BLaER1 treated with 17β-estradiol and CSF1 and Interleukin-3, amounts not matched to agents 10 nM and 100 nM (cell line): ENCODE measurements around the gene MMP23B.
A peak's percentile ranks its signal among the peaks of the same experiment; 100 is the strongest.

Experiments used
- H3K27ac ChIP-seq, 11 experiments: shearing (Covaris generic); formaldehyde crosslinking; 2 replicates each; pipeline ENCODE4 v1.8.1; 2022
- H3K27me3 ChIP-seq, 11 experiments: shearing (Covaris generic); formaldehyde crosslinking; 2 replicates each; pipeline ENCODE4 v1.8.1; 2022
- H3K36me3 ChIP-seq, 11 experiments: shearing (Covaris generic); formaldehyde crosslinking; 2 replicates each; pipeline ENCODE4 v1.8.1; 2022
- H3K4me1 ChIP-seq, 10 experiments: shearing (Covaris generic); formaldehyde crosslinking; 2 replicates each; pipeline ENCODE4 v1.8.1; 2022
- H3K4me2 ChIP-seq, 11 experiments: shearing (Covaris generic); formaldehyde crosslinking; 2 replicates each; pipeline ENCODE4 v1.8.1; 2022
- H3K4me3 ChIP-seq, 10 experiments: shearing (Covaris generic); formaldehyde crosslinking; 2 replicates each; pipeline ENCODE4 v1.8.1; 2022
- H3K9ac ChIP-seq, 11 experiments: shearing (Covaris generic); formaldehyde crosslinking; 2 replicates each; pipeline ENCODE4 v1.8.1; 2022
- H3K9me3 ChIP-seq, 11 experiments: shearing (Covaris generic); formaldehyde crosslinking; replicated peaks in 1 of 11; 2 replicates each; pipeline ENCODE4 v1.8.1; 2022
- H4K20me1 ChIP-seq, 11 experiments: shearing (Covaris generic); formaldehyde crosslinking; 2 replicates each; pipeline ENCODE4 v1.8.1; 2022
- Cebpa-rat ChIP-seq, 11 experiments: shearing (Covaris generic); IDR thresholded peaks; 2 replicates each; pipeline ENCODE4 v1.8.1; 2022

Gene MMP23B

GRCh38 chr1:1620433-1621139 lies 11.4 kb upstream of the MMP23B start:
- H3K4me3 ChIP-seq: no peak overlapping the region
- H3K36me3 ChIP-seq: peaks cover 0 to 28% (median 14%) of the 10 kb centered on the region in 11 experiments; a peak in 14 of 22 replicates
- H3K4me1 ChIP-seq: peaks cover 12 to 30% (median 17%) of the 10 kb centered on the region in 10 experiments
- H3K27ac ChIP-seq: no peak overlapping the region
- peaks cover 0 to 91% (median 55%) of the 10 kb centered on the region in 11 experiments; a peak in 18 of 22 replicates for H4K20me1 ChIP-seq
- no peak for TF ChIP-seq Cebpa-rat (IDR thresholded peaks at IDR 0.05)
- H3K9me3 ChIP-seq: no peaks in the 10 kb centered on the region
- H3K27me3 ChIP-seq: no peaks in the 10 kb centered on the region
- H3K9ac ChIP-seq: peak overlapping the region in 2 of 11 experiments; percentile 18 to 25; a peak in 3 of 22 replicates
- H3K4me2 ChIP-seq: 0 out of 22 replicates have a peak overlapping the region, but pooled peaks of 1 of the 11 experiments have one; percentile 5

- Histone ChIP-seq H3K36me3 (peaks cover 0 to 28% (median 14%) of the 10 kb centered on the region in 11 experiments; a peak in 14 of 22 replicates), H3K9ac (peak overlapping the region in 3 of 11 experiments; percentile 18 to 25 (median 23); a peak in 4 of 22 replicates), H4K20me1 (peaks cover 0 to 88% (median 52%) of the 10 kb centered on the region in 11 experiments; a peak in 18 of 22 replicates), H3K27me3 (no peaks in the 10 kb centered on the region), H3K4me1 (peaks cover 9 to 27% (median 14%) of the 10 kb centered on the region in 10 experiments), H3K9me3 (no peaks in the 10 kb centered on the region), H3K27ac (no peak overlapping the region), H3K4me3 (no peak overlapping the region), H3K4me2 (no peak overlapping the region)
- no peak for TF ChIP-seq Cebpa-rat (IDR thresholded peaks at IDR 0.05)
Observed at GRCh38 chr1:1621173-1622009, 10.6 kb upstream of the MMP23B start.

DNA sequence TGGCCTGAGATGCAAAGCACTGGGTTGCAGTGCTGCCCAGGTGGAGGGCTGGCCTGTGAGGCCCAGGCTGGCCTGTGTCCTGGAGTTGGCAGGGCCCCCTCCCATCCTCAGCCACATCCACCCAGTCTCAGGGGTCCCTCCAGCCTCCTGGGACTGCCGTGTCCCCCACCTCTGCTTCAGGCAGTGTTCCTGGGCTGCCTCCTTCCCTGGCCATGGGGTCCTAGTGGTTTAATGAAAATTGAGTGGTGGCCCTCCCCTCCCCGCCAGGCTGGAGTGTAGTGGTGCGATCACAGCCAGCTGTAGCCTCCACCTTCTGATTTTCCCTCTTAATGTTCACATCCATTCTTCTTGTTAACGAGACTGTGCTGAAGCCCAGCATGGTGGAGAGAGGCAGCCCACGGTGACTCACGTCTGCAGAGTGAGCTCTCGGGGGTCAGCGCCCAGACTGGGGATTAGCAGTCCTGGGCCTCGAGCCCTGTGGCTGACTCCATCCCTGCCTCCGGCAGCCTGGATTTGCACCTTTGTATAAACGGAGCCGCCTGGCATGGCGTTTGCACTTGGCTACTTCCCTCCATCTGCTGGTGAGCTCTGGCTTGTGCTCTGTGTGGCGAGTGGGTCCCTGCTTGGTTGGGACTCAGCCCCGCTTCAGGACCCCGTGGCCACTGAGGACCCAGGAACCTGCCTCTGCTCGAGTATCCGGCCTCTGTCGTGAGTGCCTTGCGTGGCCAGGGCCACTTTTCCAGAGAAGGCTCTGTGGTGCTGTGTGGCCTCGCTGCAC lies 9.8 kb upstream of the MMP23B start:
- H3K4me1 ChIP-seq: peaks cover 1 to 19% (median 5%) of the 10 kb centered on the region in 10 experiments; a peak in 17 of 20 replicates
- H3K27me3 ChIP-seq: no peaks in the 10 kb centered on the region
- H3K9ac ChIP-seq: peak overlapping the region in 2 of 11 experiments; percentile 9 to 23; a peak in 1 of 22 replicates
- TF ChIP-seq Cebpa-rat (IDR thresholded peaks at IDR 0.05): no peak
- H3K4me2 ChIP-seq: no peak overlapping the region
- no peak overlapping the region for H3K4me3 ChIP-seq
- peaks cover 0 to 85% (median 44%) of the 10 kb centered on the region in 11 experiments; a peak in 17 of 22 replicates for H4K20me1 ChIP-seq
- H3K27ac ChIP-seq: no peak overlapping the region
- H3K36me3 ChIP-seq: peaks cover 0 to 23% (median 14%) of the 10 kb centered on the region in 11 experiments; a peak in 14 of 22 replicates
- H3K9me3 ChIP-seq: no peaks in the 10 kb centered on the region

DNA sequence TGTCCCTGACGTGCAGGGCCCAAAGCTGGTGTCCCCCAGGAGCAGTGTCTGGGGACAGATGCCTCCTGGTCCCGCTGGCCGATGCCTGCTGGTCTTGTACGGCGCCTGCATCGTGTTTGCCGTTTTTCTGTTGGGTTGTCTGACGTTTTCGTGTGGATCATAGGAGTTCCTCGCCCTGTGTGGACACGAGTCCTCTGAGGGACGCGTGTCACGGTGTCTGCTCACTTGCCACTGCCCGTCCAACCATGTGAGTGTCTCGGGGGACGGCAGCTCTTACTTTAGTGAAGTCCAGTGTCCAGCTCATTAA lies 9.2 kb upstream of the MMP23B start:
- Histone ChIP-seq H4K20me1 (peaks cover 0 to 85% (median 40%) of the 10 kb centered on the region in 11 experiments; a peak in 16 of 22 replicates), H3K27me3 (no peaks in the 10 kb centered on the region), H3K36me3 (peaks cover 0 to 20% (median 11%) of the 10 kb centered on the region in 11 experiments; a peak in 14 of 22 replicates), H3K9ac (0 out of 22 replicates have a peak overlapping the region, but pooled peaks of 1 of the 11 experiments have one; percentile 9), H3K9me3 (no peaks in the 10 kb centered on the region), H3K4me3 (no peak overlapping the region), H3K27ac (no peak overlapping the region), H3K4me2 (no peak overlapping the region), H3K4me1 (peaks cover 0 to 16% (median under 1%) of the 10 kb centered on the region in 10 experiments; a peak in 9 of 20 replicates)
- TF ChIP-seq Cebpa-rat (IDR thresholded peaks at IDR 0.05): no peak

DNA sequence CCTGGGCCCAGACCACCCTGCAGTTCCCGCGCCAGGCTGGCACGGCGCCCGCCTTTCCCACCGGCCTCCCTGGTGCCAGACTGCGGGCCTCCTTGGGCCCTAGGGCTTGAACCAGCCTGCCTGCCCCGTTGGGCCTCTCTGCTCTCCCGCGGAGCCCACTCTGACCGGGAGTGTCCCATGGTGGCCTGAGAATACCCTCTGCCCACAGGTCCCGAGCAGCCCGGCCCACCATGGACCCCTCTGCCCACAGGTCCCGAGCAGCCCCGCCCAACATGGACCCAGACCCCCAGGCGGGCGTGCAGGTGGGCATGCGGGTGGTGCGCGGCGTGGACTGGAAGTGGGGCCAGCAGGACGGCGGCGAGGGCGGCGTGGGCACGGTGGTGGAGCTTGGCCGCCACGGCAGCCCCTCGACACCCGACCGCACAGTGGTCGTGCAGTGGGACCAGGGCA lies 8.8 kb upstream of the MMP23B start:
- Histone ChIP-seq H3K9me3 (no peaks in the 10 kb centered on the region), H3K27me3 (peaks cover 0 to under 1% (median 0%) of the 10 kb centered on the region in 11 experiments; a peak in 2 of 22 replicates), H3K4me2 (no peak overlapping the region), H4K20me1 (peaks cover 0 to 81% (median 37%) of the 10 kb centered on the region in 11 experiments; a peak in 16 of 22 replicates), H3K4me1 (peaks cover 0 to 17% (median 4%) of the 10 kb centered on the region in 10 experiments; a peak in 10 of 20 replicates), H3K36me3 (peaks cover 0 to 15% (median 7%) of the 10 kb centered on the region in 11 experiments; a peak in 14 of 22 replicates), H3K9ac (no peak overlapping the region), H3K27ac (no peak overlapping the region), H3K4me3 (no peak overlapping the region)
- no peak for TF ChIP-seq Cebpa-rat (IDR thresholded peaks at IDR 0.05)

DNA sequence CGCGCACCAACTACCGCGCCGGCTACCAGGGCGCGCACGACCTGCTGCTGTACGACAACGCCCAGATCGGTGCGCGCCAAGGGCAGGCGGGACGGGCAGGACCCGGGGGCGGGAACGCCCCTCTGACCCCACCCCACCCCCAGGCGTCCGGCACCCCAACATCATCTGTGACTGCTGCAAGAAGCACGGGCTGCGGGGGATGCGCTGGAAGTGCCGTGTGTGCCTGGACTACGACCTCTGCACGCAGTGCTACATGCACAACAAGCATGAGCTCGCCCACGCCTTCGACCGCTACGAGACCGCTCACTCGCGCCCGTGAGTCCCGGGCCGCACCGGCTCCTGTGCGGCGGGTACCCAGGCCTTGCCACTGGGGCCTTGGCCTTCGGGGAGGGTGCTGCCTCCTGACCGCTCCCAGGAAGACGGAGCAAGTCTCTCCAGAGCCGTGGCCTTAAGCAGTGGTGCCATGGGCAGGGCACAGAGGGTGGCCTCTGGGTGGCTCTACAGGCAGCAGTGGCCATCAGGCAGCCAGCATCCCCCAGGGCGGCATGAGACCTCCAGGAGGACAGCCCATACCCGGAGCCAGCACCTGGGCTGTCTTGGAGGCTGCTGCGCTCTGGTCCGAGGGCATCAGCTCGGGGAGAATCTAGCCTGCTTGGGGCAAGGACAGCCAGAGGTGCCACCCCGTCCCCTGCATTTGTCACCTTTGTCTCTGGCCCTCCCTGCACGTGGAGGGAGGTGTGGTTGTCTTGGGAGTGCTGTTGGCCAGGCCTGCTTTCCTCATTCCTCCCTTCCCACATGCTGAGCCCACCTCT lies 8.1 kb upstream of the MMP23B start:
- peaks cover 0 to 7% (median 0%) of the 10 kb centered on the region in 11 experiments; a peak in 7 of 22 replicates for H3K27me3 ChIP-seq
- no peak overlapping the region for H3K27ac ChIP-seq
- no peak overlapping the region for H3K4me2 ChIP-seq
- no peak for TF ChIP-seq Cebpa-rat (IDR thresholded peaks at IDR 0.05)
- H3K36me3 ChIP-seq: peaks cover 0 to 9% (median under 1%) of the 10 kb centered on the region in 11 experiments; a peak in 7 of 22 replicates
- H3K9ac ChIP-seq: peak overlapping the region in 1 of 11 experiments; percentile 14; a peak in 1 of 22 replicates
- no peak overlapping the region for H3K4me3 ChIP-seq
- peaks cover 5 to 23% (median 10%) of the 10 kb centered on the region in 10 experiments for H3K4me1 ChIP-seq
- peaks cover 0 to 75% (median 31%) of the 10 kb centered on the region in 11 experiments; a peak in 15 of 22 replicates for H4K20me1 ChIP-seq
- H3K9me3 ChIP-seq: no peaks in the 10 kb centered on the region

GRCh38 chr1:1624443-1625403 lies 7.2 kb upstream of the MMP23B start:
- TF ChIP-seq Cebpa-rat (IDR thresholded peaks at IDR 0.05): no peak
- Histone ChIP-seq H3K36me3 (peaks cover 0 to 5% (median 0%) of the 10 kb centered on the region in 11 experiments; a peak in 2 of 22 replicates), H3K4me2 (no peak overlapping the region), H3K9me3 (no peaks in the 10 kb centered on the region), H4K20me1 (peaks cover 0 to 66% (median 30%) of the 10 kb centered on the region in 11 experiments; a peak in 15 of 22 replicates), H3K4me1 (peaks cover 11 to 30% (median 17%) of the 10 kb centered on the region in 10 experiments), H3K4me3 (no peak overlapping the region), H3K9ac (peak overlapping the region in 2 of 11 experiments; percentile 8 to 14; a peak in 1 of 22 replicates), H3K27me3 (peaks cover 0 to 15% (median 0%) of the 10 kb centered on the region in 11 experiments; a peak in 8 of 22 replicates), H3K27ac (no peak overlapping the region)
